GM21367 (cell line): Measurements from ENCODE around the gene SLC35E1.

Experiments used
- ATAC-seq: cut with Tn5 transposase; IDR thresholded peaks from one replicate; pipeline ENCODE4 v1.9.1; 2021; ENCODE audit not compliant: unreplicated experiment

SLC35E1 gene

GRCh38 chr19:16572332-16573211 lies at the start of gene SLC35E1:
TSS of gene SLC35E1 (minus strand) at chr19:16572415. CDS start at chr19:16572364, 51 bp downstream.
- ATAC-seq: peak; percentile 55

GRCh38 chr19:16621165-16621800 lies 49.1 kb upstream of the SLC35E1 start:
- no peak for ATAC-seq

- no peak for ATAC-seq
Observed at GRCh38 chr19:16620584-16620983, 48.4 kb upstream of the SLC35E1 start.

- ATAC-seq: no peak
Observed at GRCh38 chr19:16620018-16620417, 47.8 kb upstream of the SLC35E1 start.

- ATAC-seq: no peak
Observed at GRCh38 chr19:16619457-16619856, 47.2 kb upstream of the SLC35E1 start.

GRCh38 chr19:16618248-16618647 lies 46.0 kb upstream of the SLC35E1 start:
- ATAC-seq: no peak

- ATAC-seq: no peak
Observed at GRCh38 chr19:16615808-16616207, 43.6 kb upstream of the SLC35E1 start.

GRCh38 chr19:16614941-16615340 lies 42.7 kb upstream of the SLC35E1 start:
- ATAC-seq: no peak

GRCh38 chr19:16613841-16614240 lies 41.6 kb upstream of the SLC35E1 start:
- no peak for ATAC-seq

GRCh38 chr19:16612636-16613035 lies 40.4 kb upstream of the SLC35E1 start:
- no peak for ATAC-seq

GRCh38 chr19:16611121-16611520 lies 38.9 kb upstream of the SLC35E1 start:
- no peak for ATAC-seq

- ATAC-seq: no peak
Observed at GRCh38 chr19:16609511-16610200, 37.4 kb upstream of the SLC35E1 start.

- ATAC-seq: no peak
Observed at GRCh38 chr19:16608290-16608739, 36.1 kb upstream of the SLC35E1 start.

- no peak for ATAC-seq
Observed at GRCh38 chr19:16607819-16608218, 35.6 kb upstream of the SLC35E1 start.

- ATAC-seq: no peak
Observed at GRCh38 chr19:16605553-16605994, 33.4 kb upstream of the SLC35E1 start.

- no peak for ATAC-seq
Observed at GRCh38 chr19:16605115-16605514, 32.9 kb upstream of the SLC35E1 start.

GRCh38 chr19:16604615-16605014 lies 32.4 kb upstream of the SLC35E1 start:
- no peak for ATAC-seq

- ATAC-seq: no peak
Observed at GRCh38 chr19:16603090-16603489, 30.9 kb upstream of the SLC35E1 start.

GRCh38 chr19:16601378-16602052 lies 29.3 kb upstream of the SLC35E1 start:
- ATAC-seq: no peak

- no peak for ATAC-seq
Observed at GRCh38 chr19:16600824-16601223, 28.6 kb upstream of the SLC35E1 start.
